T-helper 2 cell treated with Interferon-gamma antibody and Interleukin-4, amounts not matched to agents 5 μg/mL and 100 μg/mL, for 36 hours (primary cell): ENCODE data around the gene RNF19B.

Experiments
- DNase-seq: peaks from one replicate; pipeline ENCODE4 v3.0.0; 2021; ENCODE audit warnings: low spot score
- H3K27ac Mint-ChIP-seq: one replicate; pipeline ENCODE4 v1.8.0; 2021; ENCODE audit warnings: mild to moderate bottlenecking, mixed read lengths
- H3K27me3 Mint-ChIP-seq: one replicate; pipeline ENCODE4 v1.8.0; 2021; ENCODE audit warnings: low read depth, mixed read lengths
- H3K36me3 Mint-ChIP-seq: one replicate; pipeline ENCODE4 v1.8.0; 2021; ENCODE audit warnings: low read depth, mixed read lengths
- H3K4me1 Mint-ChIP-seq: one replicate; pipeline ENCODE4 v1.8.0; 2021; ENCODE audit warnings: low read depth, mixed read lengths
- H3K4me3 Mint-ChIP-seq: one replicate; pipeline ENCODE4 v1.8.0; 2022; ENCODE audit warnings: mild to moderate bottlenecking, moderate library complexity, mixed read lengths
- H3K9me3 Mint-ChIP-seq: one replicate; pipeline ENCODE4 v1.8.0; 2021; ENCODE audit warnings: mixed read lengths

The RNF19B gene

GRCh38 chr1:32964461-32965250 is at the start of gene RNF19B:
RNF19B (minus strand) TSS chr1:32964809; CDS start chr1:32964685, 124 bp downstream.
- DNase-seq: peak; percentile 95
- peak within 1 kb of the TSS; percentile 88 for H3K27ac Mint-ChIP-seq
- H3K27me3 Mint-ChIP-seq: no peaks in the 10 kb centered on the region
- peaks cover 47% of the 10 kb centered on the region for H3K4me1 Mint-ChIP-seq
- peak within 1 kb of the TSS; percentile 89 for H3K4me3 Mint-ChIP-seq
- peaks cover 5% of the 10 kb centered on the region for H3K36me3 Mint-ChIP-seq
- H3K9me3 Mint-ChIP-seq: no peaks in the 10 kb centered on the region

GRCh38 chr1:33013791-33014190 is 49.2 kb upstream of the RNF19B start:
- no peak for DNase-seq
- Mint-ChIP-seq H3K27ac (no peak overlapping the region), H3K4me1 (peaks cover 4% of the 10 kb centered on the region), H3K27me3 (no peaks in the 10 kb centered on the region), H3K36me3 (peaks cover 66% of the 10 kb centered on the region), H3K4me3 (no peak overlapping the region), H3K9me3 (no peaks in the 10 kb centered on the region)

DNA sequence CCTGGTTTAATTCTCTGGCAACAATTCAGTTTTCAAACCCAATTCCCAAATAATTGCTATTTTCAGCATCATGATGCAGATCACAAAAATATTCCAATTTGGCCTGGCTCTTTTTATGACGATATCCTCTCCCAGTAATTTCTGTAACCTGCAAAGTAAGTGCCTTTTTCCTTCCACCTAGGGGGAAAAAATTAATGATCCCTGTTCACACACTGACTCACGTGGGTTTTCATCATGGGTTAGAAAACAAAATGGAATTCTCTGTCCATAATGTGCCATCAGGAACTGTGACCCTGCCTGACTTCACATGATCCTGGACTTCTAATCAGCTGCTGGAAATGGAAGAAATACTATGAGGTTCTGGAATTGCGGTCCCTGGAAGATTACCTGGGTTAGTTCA is 47.6 kb upstream of the RNF19B start:
- no peak for DNase-seq
- Mint-ChIP-seq H3K9me3 (no peaks in the 10 kb centered on the region), H3K4me3 (no peak overlapping the region), H3K4me1 (peaks cover under 1% of the 10 kb centered on the region), H3K27ac (no peak overlapping the region), H3K36me3 (peaks cover 66% of the 10 kb centered on the region), H3K27me3 (no peaks in the 10 kb centered on the region)

- Mint-ChIP-seq H3K4me3 (no peak overlapping the region), H3K27ac (no peak overlapping the region), H3K36me3 (peaks cover 71% of the 10 kb centered on the region), H3K9me3 (no peaks in the 10 kb centered on the region), H3K4me1 (peaks cover 7% of the 10 kb centered on the region), H3K27me3 (no peaks in the 10 kb centered on the region)
- DNase-seq: no peak
Measured at GRCh38 chr1:33010932-33011731, 46.5 kb upstream of the RNF19B start.

DNA sequence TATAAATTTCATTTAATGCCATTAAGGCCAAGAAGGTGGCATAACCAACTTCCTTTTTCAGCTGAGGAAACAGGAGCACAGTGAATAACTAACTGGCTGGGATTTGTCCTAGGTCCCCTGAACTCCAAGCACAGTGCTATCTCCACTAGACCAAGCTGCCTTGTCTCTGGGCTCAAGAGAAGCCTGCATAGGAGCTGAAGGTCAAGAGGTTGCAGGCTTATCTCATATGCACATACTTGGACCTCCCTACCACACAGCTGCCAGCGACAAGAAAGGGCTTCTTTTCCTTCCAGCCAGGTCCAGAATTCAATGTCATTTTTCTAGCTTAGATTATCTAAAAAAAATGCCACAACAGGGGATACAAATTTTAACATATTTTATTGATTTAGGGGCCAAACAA is 45.0 kb upstream of the RNF19B start:
- H3K27ac Mint-ChIP-seq: no peak overlapping the region
- no peak overlapping the region for H3K4me3 Mint-ChIP-seq
- peaks cover 77% of the 10 kb centered on the region for H3K36me3 Mint-ChIP-seq
- H3K9me3 Mint-ChIP-seq: no peaks in the 10 kb centered on the region
- H3K4me1 Mint-ChIP-seq: peaks cover 12% of the 10 kb centered on the region
- DNase-seq: no peak
- H3K27me3 Mint-ChIP-seq: no peaks in the 10 kb centered on the region

GRCh38 chr1:33008051-33008914 is 43.7 kb upstream of the RNF19B start:
- no peak overlapping the region for H3K27ac Mint-ChIP-seq

DNA sequence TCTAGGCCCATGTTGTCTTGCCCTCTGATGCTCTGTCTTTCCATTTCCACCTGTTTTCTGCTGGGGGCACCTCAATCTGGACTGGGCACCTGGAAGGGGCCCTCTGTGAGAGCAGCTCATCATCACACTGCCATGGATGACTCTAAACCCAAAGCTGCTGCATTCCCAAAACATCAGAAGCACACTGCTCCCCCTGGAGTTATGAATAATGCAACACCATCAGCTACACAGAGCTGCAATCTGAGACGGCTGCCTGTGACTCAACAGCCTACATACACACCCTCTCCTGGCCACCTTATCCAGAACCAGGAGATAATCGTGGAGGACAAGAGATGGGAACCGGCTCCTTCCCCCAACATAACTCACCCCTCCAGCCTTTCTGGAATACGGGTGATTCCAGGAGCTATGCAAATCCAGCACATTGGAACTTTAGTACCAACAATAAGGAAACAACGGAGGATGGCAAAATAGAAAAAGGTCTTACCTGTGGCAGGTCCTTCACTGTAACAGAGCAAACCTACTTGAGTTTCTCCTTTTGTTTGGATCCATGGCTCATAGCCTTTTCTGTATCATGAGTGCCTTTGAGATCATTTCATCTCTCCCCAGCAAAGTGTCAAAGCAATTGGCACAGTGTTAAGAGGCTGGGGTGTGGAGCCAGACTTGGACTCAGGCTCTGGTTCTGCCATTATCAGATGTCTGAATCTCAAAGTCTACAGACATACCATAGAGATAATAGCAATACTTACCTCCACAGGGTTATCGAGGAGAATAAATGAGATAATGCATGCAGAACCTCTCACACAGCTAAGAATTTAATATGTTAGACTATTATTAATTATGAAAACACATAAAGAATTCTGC is 42.8 kb upstream of the RNF19B start:
- no peak overlapping the region for H3K4me3 Mint-ChIP-seq
- no peaks in the 10 kb centered on the region for H3K9me3 Mint-ChIP-seq
- H3K36me3 Mint-ChIP-seq: peaks cover 62% of the 10 kb centered on the region
- H3K27ac Mint-ChIP-seq: no peak overlapping the region
- peaks cover 19% of the 10 kb centered on the region for H3K4me1 Mint-ChIP-seq
- no peak for DNase-seq
- H3K27me3 Mint-ChIP-seq: no peaks in the 10 kb centered on the region

More at GRCh38 chr1:33008051-33008914, 43.7 kb upstream of the RNF19B start:
- H3K4me1 Mint-ChIP-seq: peaks cover 13% of the 10 kb centered on the region
- no peaks in the 10 kb centered on the region for H3K9me3 Mint-ChIP-seq
- no peak for DNase-seq
- no peaks in the 10 kb centered on the region for H3K27me3 Mint-ChIP-seq
- H3K36me3 Mint-ChIP-seq: peaks cover 65% of the 10 kb centered on the region
- H3K4me3 Mint-ChIP-seq: no peak overlapping the region

DNA sequence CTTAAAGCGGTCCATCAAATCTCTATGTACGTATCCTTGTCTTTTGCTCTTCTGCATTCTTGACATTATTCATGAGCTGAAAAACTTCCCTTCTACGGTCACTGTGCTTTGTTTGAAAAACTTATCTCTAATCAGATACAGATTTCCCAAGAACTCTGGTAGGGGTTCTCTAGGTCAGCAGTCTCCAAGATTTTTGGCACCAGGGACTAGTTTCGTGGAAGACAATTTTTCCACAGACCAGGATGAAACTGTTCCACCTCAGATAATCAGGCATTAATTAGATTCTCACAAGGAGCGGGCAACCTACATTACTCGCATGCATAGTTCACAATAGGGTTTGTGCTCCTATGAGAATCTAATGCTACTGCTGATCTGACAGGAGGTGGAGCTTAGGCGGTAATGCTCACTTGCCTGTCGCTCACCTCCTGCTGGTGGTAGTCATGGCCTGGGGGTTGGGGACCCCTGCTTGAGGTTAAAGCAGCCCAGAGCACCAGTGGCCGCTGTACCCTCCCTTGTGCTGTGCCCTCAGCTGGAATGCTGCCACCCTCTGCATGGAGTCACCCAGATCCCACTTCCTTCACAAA is 41.3 kb upstream of the RNF19B start:
- Mint-ChIP-seq H3K4me1 (peaks cover 22% of the 10 kb centered on the region), H3K36me3 (peaks cover 49% of the 10 kb centered on the region), H3K9me3 (no peaks in the 10 kb centered on the region), H3K27ac (peak overlapping the region; percentile 18), H3K4me3 (no peak overlapping the region), H3K27me3 (no peaks in the 10 kb centered on the region)
- no peak for DNase-seq

DNA sequence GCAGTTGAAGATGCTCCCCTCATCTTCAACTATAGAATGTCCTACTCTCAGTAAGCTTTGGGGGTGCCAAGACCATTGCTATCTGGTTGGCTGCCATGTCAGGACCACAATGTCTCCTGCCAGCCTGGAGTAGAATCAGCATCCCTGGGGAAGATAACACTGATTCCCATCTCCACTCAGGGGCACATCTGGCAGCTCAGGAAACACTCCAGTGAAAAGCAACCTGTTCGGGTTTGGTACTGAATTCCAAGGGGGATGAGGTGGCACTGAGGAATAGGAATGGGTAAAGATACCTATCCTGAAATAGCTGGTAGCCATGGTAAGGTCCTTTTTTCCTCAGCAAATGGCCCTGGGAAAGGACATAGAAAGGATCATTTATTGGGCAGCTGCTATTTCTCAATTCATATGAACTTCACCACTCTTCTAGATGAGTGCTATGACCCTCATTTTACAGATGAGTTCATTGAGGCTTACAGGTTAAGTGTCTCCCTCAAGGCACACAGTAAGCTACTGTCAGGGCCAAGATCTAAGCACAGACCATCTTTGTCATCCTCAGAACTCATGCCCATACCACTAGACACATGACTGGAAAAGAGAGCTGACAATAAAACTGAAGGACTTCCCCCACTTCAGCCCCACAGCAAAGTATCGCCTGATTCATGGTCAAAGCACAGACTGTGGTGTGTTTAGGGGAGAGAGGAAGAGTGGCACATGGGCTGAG is 40.7 kb upstream of the RNF19B start:
- no peaks in the 10 kb centered on the region for H3K27me3 Mint-ChIP-seq
- no peak overlapping the region for H3K4me3 Mint-ChIP-seq
- peaks cover 44% of the 10 kb centered on the region for H3K36me3 Mint-ChIP-seq
- H3K4me1 Mint-ChIP-seq: peaks cover 22% of the 10 kb centered on the region
- DNase-seq: no peak
- H3K27ac Mint-ChIP-seq: no peak overlapping the region
- H3K9me3 Mint-ChIP-seq: no peaks in the 10 kb centered on the region

GRCh38 chr1:33004613-33005012 is 40.0 kb upstream of the RNF19B start:
- Mint-ChIP-seq H3K27me3 (no peaks in the 10 kb centered on the region), H3K4me3 (no peak overlapping the region), H3K27ac (no peak overlapping the region), H3K4me1 (peaks cover 22% of the 10 kb centered on the region), H3K9me3 (no peaks in the 10 kb centered on the region), H3K36me3 (peaks cover 41% of the 10 kb centered on the region)
- no peak for DNase-seq

DNA sequence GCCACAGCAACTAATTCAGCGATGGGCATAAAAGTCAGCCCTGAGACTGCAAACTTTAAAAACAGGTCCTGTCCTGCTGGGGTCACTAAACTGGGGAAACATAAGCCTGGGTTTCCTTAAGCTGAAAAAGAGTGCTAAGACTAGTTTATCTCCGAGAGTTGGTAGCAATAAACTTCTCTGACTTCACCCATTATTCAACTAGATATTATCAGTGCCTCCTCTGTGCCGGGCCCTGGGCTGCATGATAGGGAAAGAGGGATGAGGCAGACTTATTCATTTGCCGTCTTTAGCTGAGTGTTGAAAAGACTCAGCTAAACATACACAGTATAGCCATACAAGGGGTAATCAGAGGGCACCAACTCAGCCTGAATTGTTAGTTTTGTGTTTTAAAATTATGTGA is 39.0 kb upstream of the RNF19B start:
- Mint-ChIP-seq H3K4me3 (no peak overlapping the region), H3K36me3 (peaks cover 35% of the 10 kb centered on the region), H3K27me3 (no peaks in the 10 kb centered on the region), H3K9me3 (no peaks in the 10 kb centered on the region), H3K4me1 (peaks cover 22% of the 10 kb centered on the region), H3K27ac (no peak overlapping the region)
- DNase-seq: no peak

DNA sequence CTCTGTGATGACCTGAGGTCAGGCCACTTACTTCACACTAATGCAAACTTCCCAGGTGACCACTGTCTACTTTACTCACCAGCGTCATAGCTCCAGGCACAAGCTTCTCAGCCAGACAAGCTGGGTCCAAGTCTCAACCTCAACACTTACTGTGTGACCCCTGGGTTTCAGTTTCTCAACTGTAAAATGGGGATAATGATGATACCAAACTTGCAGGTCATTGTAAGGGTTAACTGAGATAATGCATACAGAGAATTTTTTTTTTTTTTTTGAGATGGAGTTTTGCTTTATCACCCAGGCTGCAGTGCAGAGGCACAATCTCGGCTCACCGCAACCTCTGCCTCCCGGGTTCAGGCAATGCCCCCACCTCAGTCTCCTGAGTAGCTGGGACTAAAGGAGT is 37.4 kb upstream of the RNF19B start:
- no peak overlapping the region for H3K27ac Mint-ChIP-seq
- DNase-seq: no peak
- no peaks in the 10 kb centered on the region for H3K27me3 Mint-ChIP-seq
- H3K4me3 Mint-ChIP-seq: no peak overlapping the region
- peaks cover 33% of the 10 kb centered on the region for H3K4me1 Mint-ChIP-seq
- H3K9me3 Mint-ChIP-seq: no peaks in the 10 kb centered on the region
- peaks cover 22% of the 10 kb centered on the region for H3K36me3 Mint-ChIP-seq
